NCI-H2196 (cell line): ENCODE results near the gene PIK3R6.
"Not testable (repeated sequence)": the region's sequence is repeated elsewhere in the genome, so short reads cannot be mapped to it uniquely, and the experiment has no call there.

Experiments
- DNase-seq: peaks from one replicate; lab custom pipeline; 2025; ENCODE audit not compliant: unreplicated experiment; lab: John Stamatoyannopoulos, UW

Gene PIK3R6

GRCh38 chr17:8894673-8895578 lies 27.5 kb upstream of the PIK3R6 start:
- peak; percentile 26 for DNase-seq

DNA sequence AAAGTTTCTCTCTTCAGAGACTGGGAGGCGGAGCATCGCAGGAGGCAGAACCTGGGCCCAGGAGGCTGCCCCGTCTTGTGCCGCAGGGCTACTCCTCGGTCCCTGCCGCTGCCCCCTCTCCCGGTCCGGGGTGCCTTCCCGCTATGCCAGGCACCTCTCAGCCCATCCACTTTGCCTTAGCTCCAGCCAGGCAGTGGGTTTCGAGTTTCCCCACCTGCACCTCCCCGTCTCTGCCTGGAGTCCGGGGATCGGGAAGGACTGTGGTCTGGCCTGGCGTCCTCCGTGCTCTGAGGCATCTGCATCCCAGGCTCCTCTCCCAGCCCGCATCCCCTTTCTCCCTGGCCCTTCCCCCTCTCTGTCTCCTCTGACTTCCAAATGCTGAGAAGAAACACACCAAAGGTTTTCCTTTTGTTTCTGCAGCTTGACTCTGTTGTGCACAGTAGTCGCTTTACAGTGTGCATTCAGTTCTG lies 26.8 kb upstream of the PIK3R6 start:
- no peak for DNase-seq

- DNase-seq = no peak
Observed at GRCh38 chr17:8893621-8894201, 26.2 kb upstream of the PIK3R6 start.

DNA sequence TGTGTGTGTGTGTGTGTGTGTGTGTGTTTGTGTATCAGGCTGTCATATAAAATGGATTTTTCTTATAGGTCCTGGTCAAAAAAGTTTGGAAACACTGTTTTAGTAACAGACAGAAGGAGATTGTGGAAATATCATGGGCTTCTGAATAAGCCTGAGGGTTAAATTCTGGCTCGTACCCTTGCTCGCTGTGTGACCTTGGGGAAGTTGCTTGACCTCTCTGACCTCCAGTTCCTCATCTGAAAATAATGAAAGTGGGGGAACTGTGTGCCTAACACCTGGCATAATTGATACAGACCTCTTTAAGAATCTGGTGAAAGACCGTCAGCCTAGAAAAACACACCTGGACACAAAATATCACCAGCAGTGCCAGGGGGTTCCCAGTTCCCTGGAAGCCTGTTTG lies 25.6 kb upstream of the PIK3R6 start:
- no peak for DNase-seq

DNA sequence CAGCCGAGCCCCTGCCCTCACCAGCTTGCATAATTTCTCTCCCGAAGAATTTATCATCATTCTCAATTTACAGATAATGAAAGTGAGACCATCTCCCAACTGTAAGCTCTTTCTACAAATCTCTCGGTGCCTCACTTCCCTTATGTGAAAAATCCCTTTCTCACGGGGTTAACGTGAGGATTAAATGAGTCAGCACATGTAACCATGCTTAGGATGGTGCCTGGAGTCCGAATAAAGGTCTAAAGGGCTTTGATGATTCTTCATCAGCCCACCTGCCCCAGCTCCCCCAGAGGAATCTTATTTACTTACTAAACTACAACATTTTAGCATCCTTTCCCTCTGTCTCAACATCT lies 24.8 kb upstream of the PIK3R6 start:
- DNase-seq = no peak

DNA sequence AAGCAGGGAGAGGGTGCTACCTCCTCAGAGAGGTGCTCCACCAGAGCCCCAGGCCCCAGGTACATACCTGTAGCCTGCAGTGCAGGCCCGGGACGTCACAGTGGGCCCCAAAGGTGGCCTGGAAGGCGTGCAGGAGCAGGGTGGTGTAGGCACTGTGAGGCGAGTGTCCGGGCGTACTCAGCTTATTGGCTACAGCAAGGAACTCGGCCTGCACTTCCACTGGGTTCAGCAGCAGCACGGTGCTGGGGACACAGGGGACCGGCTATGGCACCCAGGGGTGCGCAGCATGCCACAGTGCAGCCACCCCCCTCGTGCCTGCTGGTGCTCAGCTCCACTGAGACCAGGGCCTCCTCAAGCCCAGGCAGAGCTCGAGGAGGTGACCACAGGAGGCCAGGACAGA lies 23.2 kb upstream of the PIK3R6 start:
- DNase-seq = no peak

- no peak for DNase-seq
Observed at GRCh38 chr17:8889458-8890210, 22.2 kb upstream of the PIK3R6 start.

DNA sequence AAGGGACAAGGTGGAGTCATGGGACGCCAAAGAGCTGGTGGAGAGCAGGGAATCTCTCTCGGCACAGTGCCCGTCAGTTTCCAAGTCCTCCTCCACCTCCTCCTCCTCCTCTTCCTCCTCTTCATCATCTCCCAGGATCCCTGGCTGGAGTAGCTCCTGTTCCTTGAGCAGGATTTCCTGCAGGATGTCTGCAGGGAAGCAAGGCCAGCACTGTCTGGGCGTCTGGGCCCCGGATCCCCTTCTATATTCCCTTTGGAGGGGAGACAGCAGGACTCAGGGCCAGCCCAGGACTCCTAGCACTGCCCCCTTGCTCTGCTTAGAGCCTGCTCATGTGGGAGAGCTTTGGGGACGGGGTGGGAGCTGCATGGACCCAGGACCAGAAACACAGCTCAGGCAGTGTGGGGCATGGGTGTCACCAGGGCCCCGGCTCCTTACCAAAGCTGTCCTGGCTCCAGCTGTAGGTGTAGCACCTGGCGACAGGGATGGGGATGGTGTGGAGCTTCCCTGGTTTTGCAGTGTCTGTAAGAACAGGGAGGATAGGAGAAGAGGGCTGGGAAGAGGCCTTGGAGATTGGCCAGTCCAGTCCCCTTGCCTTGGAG lies 21.3 kb upstream of the PIK3R6 start:
- no peak for DNase-seq

DNA sequence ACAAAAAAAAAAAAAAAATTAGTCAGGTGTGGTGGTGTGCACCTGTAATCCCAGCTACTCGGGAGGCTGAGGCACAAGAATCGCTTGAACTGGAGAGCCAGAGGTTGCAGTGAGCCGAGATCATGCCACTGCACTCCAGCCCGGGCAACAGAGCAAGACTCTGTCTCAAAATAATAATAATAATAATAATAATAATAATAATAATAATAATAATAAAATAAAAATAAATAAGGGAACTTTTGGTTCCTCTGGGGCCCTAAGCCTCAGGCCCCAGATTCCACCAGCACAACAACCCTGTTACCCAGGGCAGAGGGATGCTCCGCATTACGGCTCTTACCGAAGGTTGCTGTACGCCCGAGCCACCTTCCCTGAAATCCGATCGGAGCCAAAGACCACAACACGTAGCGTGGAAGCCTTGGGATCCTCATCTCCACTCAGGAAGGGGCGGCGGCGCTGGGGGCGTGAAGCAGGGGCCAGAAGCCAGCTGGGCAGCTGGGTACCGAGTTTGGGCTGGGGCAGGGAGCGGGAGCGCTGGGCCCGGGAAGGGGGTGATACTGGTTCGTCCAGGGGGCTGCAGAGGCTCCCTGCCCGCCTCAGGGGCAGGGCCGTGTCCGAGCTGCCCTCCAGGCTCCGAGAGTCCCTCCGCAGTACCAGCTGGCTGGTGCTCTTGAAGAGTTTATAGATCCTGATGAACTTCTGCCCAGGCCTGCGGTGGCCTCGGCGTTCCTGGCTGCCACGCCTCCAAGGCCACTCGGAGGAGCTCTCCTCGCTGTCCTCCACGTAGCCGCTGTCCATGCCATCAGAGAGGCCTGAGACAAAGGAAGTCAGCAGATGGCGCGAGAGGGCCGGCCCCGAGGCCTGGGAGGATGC lies 20.6 kb upstream of the PIK3R6 start:
- no peak for DNase-seq

- no peak for DNase-seq
Observed at GRCh38 chr17:8887301-8887700, 19.8 kb upstream of the PIK3R6 start.

- DNase-seq = no peak
Observed at GRCh38 chr17:8885967-8886684, 18.7 kb upstream of the PIK3R6 start.

GRCh38 chr17:8885163-8885966 lies 17.9 kb upstream of the PIK3R6 start:
- not testable (repeated sequence) for DNase-seq

DNA sequence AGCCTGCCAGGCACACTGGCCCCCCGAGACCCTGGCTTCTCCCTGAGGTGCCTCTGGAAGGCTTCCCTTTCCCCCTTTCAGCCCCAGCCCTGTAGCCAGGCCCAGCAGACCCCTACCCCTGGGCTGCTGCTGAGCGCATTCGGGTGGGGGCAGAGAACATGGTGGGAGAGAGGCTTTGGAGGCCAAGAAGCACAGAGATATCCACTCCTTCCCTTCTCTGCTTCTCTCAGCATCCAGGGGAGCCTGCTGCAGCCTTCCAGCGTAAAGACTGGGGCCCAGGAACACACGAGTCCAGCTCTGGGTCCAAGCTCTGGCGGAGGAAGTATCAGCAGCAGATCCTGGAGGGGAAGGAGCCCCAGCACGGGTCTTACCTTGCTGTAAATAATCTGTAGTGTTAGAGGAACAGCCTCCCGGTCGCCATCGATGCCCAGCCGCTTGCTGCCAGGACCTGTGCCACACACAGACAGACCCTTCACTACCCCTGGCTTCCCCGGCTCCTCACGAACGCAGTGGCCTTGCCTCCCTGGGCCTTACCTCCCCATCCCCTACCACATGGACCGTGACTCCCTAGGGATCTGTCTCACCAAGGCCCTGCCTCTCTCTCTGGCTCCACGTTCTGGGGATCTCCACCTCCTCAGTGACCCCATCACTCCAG lies 17.0 kb upstream of the PIK3R6 start:
- DNase-seq = no peak

GRCh38 chr17:8883353-8883752 lies 15.9 kb upstream of the PIK3R6 start:
- DNase-seq = no peak

DNA sequence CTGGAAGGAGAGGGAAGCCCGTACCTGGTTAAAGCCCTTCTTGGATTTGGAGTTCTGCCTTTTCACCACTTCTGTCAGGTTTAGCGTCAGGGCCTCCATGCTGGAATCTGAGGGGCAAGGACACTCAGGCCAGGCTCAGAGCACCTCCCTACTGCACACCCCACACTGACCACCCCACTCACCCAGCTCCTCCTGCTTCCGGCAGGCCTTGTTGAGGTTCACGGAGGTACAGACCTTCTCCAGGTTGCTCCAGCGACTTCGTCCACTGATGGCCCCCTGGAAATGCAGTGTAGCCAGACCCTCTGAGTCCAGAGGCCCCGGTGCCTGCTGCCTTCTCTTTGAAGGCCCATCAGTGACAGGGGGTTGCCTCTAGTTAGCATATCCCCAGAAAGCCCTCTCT lies 14.1 kb upstream of the PIK3R6 start:
- DNase-seq = no peak

DNA sequence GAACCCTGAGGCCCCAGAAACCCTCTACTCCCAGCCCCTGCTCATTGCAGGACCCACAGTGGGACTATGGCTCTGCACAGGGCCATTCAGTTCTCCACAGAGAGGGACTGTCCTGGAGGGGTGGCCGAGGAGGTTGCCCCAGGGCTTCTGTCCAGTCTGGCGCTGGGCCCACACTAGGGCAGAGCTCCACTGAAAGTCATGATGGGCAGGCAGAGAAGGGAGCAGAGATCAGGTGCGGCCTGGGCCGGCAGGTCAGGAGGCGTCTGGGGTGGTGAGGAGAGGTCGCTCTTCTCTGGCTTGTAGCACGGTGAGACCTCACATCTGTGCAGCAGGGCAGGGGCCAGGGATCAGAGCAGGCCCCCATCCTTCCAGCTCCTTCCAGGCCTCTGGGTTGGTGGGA lies 13.0 kb upstream of the PIK3R6 start:
- DNase-seq = no peak

- DNase-seq = no peak
Observed at GRCh38 chr17:8879410-8879809, 11.9 kb upstream of the PIK3R6 start.

DNA sequence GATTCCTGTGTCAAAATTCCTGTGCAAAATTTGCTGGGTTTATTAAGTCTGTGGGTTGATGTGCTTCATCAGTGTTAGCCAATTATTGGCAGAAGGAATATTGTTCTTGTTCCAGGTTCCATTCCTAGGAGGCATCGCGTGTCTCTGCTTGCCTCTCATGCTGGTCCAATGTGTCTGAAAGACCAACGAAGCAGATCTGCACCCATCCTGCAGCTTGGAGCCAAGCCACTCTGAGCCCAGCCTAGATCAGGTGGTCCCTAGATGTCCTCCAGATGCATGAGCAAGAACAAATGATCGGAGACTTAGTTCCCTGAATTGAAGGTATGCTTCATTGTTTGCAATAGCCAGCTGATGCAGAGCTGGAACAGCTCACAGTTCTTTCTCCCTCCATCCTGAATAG lies 10.5 kb upstream of the PIK3R6 start:
- DNase-seq = no peak

DNA sequence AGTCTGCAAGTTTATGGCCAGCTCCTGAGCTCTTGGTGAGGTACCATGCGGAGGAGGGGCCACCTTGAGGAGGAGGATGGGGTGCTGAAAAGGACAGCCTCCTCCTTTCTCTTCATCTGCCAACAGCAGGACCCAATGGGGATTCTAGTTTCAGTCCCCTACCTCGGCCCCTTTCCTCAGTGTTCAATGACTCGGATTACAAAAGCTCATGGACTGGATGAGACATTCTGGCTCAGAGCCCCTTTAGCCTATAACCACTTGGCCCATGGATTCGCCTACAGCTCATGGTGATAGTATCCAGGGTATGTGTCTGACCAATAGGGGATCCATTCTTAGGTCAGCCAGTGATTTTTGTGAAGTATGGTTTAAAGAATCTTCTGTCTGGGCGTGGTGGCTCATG lies 8.5 kb upstream of the PIK3R6 start:
- DNase-seq = no peak
